Kidney tubule cell (primary cell): ENCODE results near the gene RGSL1.

Source experiments
- DNase-seq: peaks from one replicate; pipeline ENCODE4 v3.0.0-alpha.2; 2018; ENCODE audit warnings: low spot score

Gene RGSL1

GRCh38 chr1:182450087-182450486, at the start of gene RGSL1:
Gene RGSL1, plus strand, starts transcription at chr1:182450146. Its CDS starts 20 bp downstream, at chr1:182450166.
- no peak for DNase-seq

GRCh38 chr1:182400567-182400966, 49.4 kb upstream of the RGSL1 start, which contains the start of gene TEDDM1:
Gene TEDDM1, minus strand, starts transcription at chr1:182400667. Its CDS starts 182 bp downstream, at chr1:182400485.
- no peak for DNase-seq

GRCh38 chr1:182404781-182405180, 45.2 kb upstream of the RGSL1 start:
- DNase-seq = no peak

- no peak for DNase-seq
Observed at GRCh38 chr1:182405578-182405977, 44.4 kb upstream of the RGSL1 start.

GRCh38 chr1:182406012-182406411, 43.9 kb upstream of the RGSL1 start:
- DNase-seq = no peak

- DNase-seq = peak; percentile 58
Observed at GRCh38 chr1:182407724-182408123, 42.2 kb upstream of the RGSL1 start.

GRCh38 chr1:182408435-182409075, 41.4 kb upstream of the RGSL1 start:
- DNase-seq = no peak

GRCh38 chr1:182410138-182410537, 39.8 kb upstream of the RGSL1 start:
- DNase-seq = no peak

GRCh38 chr1:182410620-182411273, 39.2 kb upstream of the RGSL1 start:
- no peak for DNase-seq

- DNase-seq = no peak
Observed at GRCh38 chr1:182413486-182413885, 36.5 kb upstream of the RGSL1 start.

GRCh38 chr1:182413969-182414368, 36.0 kb upstream of the RGSL1 start:
- DNase-seq = no peak

- peak; percentile 27 for DNase-seq
Observed at GRCh38 chr1:182415789-182416188, 34.2 kb upstream of the RGSL1 start.

- no peak for DNase-seq
Observed at GRCh38 chr1:182426442-182427430, 23.2 kb upstream of the RGSL1 start.

GRCh38 chr1:182428043-182428442, 21.9 kb upstream of the RGSL1 start:
- DNase-seq = no peak

GRCh38 chr1:182430263-182431068, 19.5 kb upstream of the RGSL1 start:
- DNase-seq = no peak

GRCh38 chr1:182431278-182431677, 18.7 kb upstream of the RGSL1 start:
- DNase-seq = no peak

- no peak for DNase-seq
Observed at GRCh38 chr1:182433580-182433979, 16.4 kb upstream of the RGSL1 start.

- DNase-seq = no peak
Observed at GRCh38 chr1:182438326-182438725, 11.6 kb upstream of the RGSL1 start.

GRCh38 chr1:182441719-182442118, 8.2 kb upstream of the RGSL1 start:
- no peak for DNase-seq

GRCh38 chr1:182442333-182442732, 7.6 kb upstream of the RGSL1 start:
- DNase-seq = no peak

GRCh38 chr1:182444497-182444896, 5.4 kb upstream of the RGSL1 start:
- no peak for DNase-seq
